GM23338 (cell line): ENCODE data around the gene FOXI1. TPM values are rescaled to one million over a fixed set of nuclear protein-coding genes. Genes with fewer than 3 reads are reported as not detected.

ENCODE experiments used
- ATAC-seq: fragments of 200-7000 bp; cut with Tn5 transposase; 3 replicates; pipeline ENCODE4 v1.9.1; 2020
- DNase-seq: peaks from one replicate; pipeline ENCODE4 v3.0.0-alpha.2; 2015; ENCODE audit warnings: low spot score
- H2AFZ ChIP-seq: fragments of 200-600 bp; sonication (generic); 2 replicates; pipeline ENCODE4 v1.8.0; 2016; ENCODE audit warnings: antibody characterized with exemption, mild to moderate bottlenecking, moderate library complexity
- H3F3A ChIP-seq: fragments of 200-600 bp; sonication (generic); replicated peaks from 2 replicates; pipeline ENCODE4 v1.8.0; 2017; ENCODE audit warnings: antibody characterized with exemption, mixed run types, low read depth
- H3K27ac ChIP-seq: fragments of 200-600 bp; sonication (generic); 2 replicates; pipeline ENCODE4 v1.6.1; 2016; ENCODE audit warnings: low read depth
- H3K27me3 ChIP-seq: fragments of 200-600 bp; sonication (generic); 2 replicates; pipeline ENCODE4 v1.8.0; 2016; ENCODE audit warnings: mild to moderate bottlenecking, mixed run types, moderate library complexity; ENCODE audit not compliant: insufficient read depth
- H3K36me3 ChIP-seq: fragments of 200-600 bp; sonication (generic); 2 replicates; pipeline ENCODE4 v1.8.0; 2016; ENCODE audit warnings: mild to moderate bottlenecking; ENCODE audit not compliant: insufficient read depth
- H3K4me1 ChIP-seq: fragments of 200-600 bp; sonication (generic); 2 replicates; pipeline ENCODE4 v1.8.0; 2016; ENCODE audit warnings: mild to moderate bottlenecking, moderate library complexity; ENCODE audit not compliant: insufficient read depth
- H3K4me2 ChIP-seq: fragments of 200-600 bp; sonication (generic); 2 replicates; pipeline ENCODE4 v1.7.1; 2017; ENCODE audit warnings: mixed run types
- H3K4me3 ChIP-seq: fragments of 200-600 bp; sonication (generic); 2 replicates; pipeline ENCODE4 v1.6.1; 2016; ENCODE audit warnings: mixed run types
- H3K79me2 ChIP-seq: fragments of 200-600 bp; sonication (generic); replicated peaks from 2 replicates; pipeline ENCODE4 v1.8.0; 2017; ENCODE audit warnings: mild to moderate bottlenecking; ENCODE audit not compliant: insufficient read depth
- H3K9me2 ChIP-seq: fragments of 200-600 bp; sonication (generic); 2 replicates; pipeline ENCODE4 v1.8.0; 2017; ENCODE audit not compliant: insufficient read depth
- H4K20me1 ChIP-seq: fragments of 200-600 bp; sonication (generic); replicated peaks from 2 replicates; pipeline ENCODE4 v1.8.0; 2017; ENCODE audit warnings: mild to moderate bottlenecking; ENCODE audit not compliant: insufficient read depth
- H3K27ac Mint-ChIP-seq: 2 replicates; pipeline ENCODE4 v1.8.0; 2020; ENCODE audit warnings: inconsistent platforms, mild to moderate bottlenecking, moderate library complexity, mixed read lengths
- H3K27me3 Mint-ChIP-seq: 3 replicates; pipeline ENCODE4 v1.8.0; 2022; ENCODE audit warnings: low read depth, mild to moderate bottlenecking, moderate library complexity, mixed read lengths, inconsistent platforms; ENCODE audit not compliant: insufficient read depth, poor library complexity
- H3K36me3 Mint-ChIP-seq: 3 replicates; pipeline ENCODE4 v1.8.0; 2021; ENCODE audit warnings: low read depth, mild to moderate bottlenecking, inconsistent platforms, moderate library complexity, mixed read lengths
- H3K4me1 Mint-ChIP-seq: 3 replicates; pipeline ENCODE4 v1.8.0; 2020; ENCODE audit warnings: mild to moderate bottlenecking, inconsistent platforms, mixed read lengths
- H3K4me3 Mint-ChIP-seq: 3 replicates; pipeline ENCODE4 v1.8.0; 2021; ENCODE audit warnings: moderate library complexity, mild to moderate bottlenecking, inconsistent platforms, mixed read lengths
- H3K9me3 Mint-ChIP-seq: 3 replicates; pipeline ENCODE4 v1.8.0; 2020; ENCODE audit warnings: moderate library complexity, mild to moderate bottlenecking, inconsistent platforms, mixed read lengths
- CREB1 ChIP-seq: fragments of 250-450 bp; sonication (Bioruptor Pico); IDR thresholded peaks from 2 replicates; pipeline ENCODE4 v1.5.0; 2020; ENCODE audit warnings: low read depth, mild to moderate bottlenecking, moderate library complexity
- EZH2 ChIP-seq: fragments of 200-600 bp; sonication (generic); IDR thresholded peaks from one replicate; pipeline ENCODE4 v1.8.0; 2017; ENCODE audit warnings: antibody characterized with exemption, mild to moderate bottlenecking, low read depth; ENCODE audit not compliant: unreplicated experiment
- EZH2phosphoT487 ChIP-seq: fragments of 200-600 bp; sonication (generic); IDR thresholded peaks from one replicate; pipeline ENCODE4 v1.8.1; 2018; ENCODE audit warnings: antibody characterized with exemption; ENCODE audit not compliant: unreplicated experiment
- JUNB ChIP-seq: IDR thresholded peaks from one replicate; pipeline ENCODE4 v1.6.1; 2016; ENCODE audit warnings: antibody characterized with exemption; ENCODE audit not compliant: unreplicated experiment
- NANOG ChIP-seq: IDR thresholded peaks from 2 replicates; pipeline ENCODE4 v1.6.1; 2016; ENCODE audit warnings: antibody characterized with exemption, borderline replicate concordance
- POLR2AphosphoS5 ChIP-seq: IDR thresholded peaks from 2 replicates; pipeline ENCODE4 v1.6.1; 2016; ENCODE audit warnings: antibody characterized with exemption, low read depth
- STAT1 ChIP-seq: IDR thresholded peaks from one replicate; pipeline ENCODE4 v1.6.1; 2016; ENCODE audit warnings: antibody characterized with exemption; ENCODE audit not compliant: unreplicated experiment
- ZNF114 ChIP-seq: fragments of 250-450 bp; sonication (Bioruptor Pico); IDR thresholded peaks from 2 replicates; pipeline ENCODE4 v1.5.0; 2020; ENCODE audit warnings: mild to moderate bottlenecking, moderate library complexity
- ZNF331 ChIP-seq: fragments of 250-450 bp; sonication (Bioruptor Pico); IDR thresholded peaks from 2 replicates; pipeline ENCODE4 v1.5.0; 2020; ENCODE audit warnings: low read depth, mild to moderate bottlenecking, moderate library complexity
- polyA plus RNA-seq: library from polyadenylated mRNA; unstranded; fragments of >200 nt; fragmentation: Nextera tagmentation; extraction: Ambion mirVana; gene quantifications from 2 replicates; pipeline ENCODE4 v1.2.1, GENCODE V29; 2016
- total RNA-seq: library from RNA; depleted of rRNA; stranded (reverse); fragments of >200 nt; shearing (Covaris generic); gene quantifications from 2 replicates; pipeline ENCODE4 v1.2.3, GENCODE V29; 2014
- TF ChIP-seq, protein P1 (sequence below): IDR thresholded peaks from 2 replicates; pipeline ENCODE4 v1.6.1; 2016; ENCODE audit warnings: antibody characterized with exemption
- TF ChIP-seq, protein P2 (sequence below), 2 experiments: fragments of 200-600 bp in 1 of 2; sonication (generic) in 1 of 2; conservative IDR thresholded peaks; 2 replicates each; pipeline versions ENCODE4 v1.5.1 to v1.6.1; 2016 to 2017; ENCODE audit warnings: antibody characterized with exemption in 2 of 2, low read depth in 2 of 2, mild to moderate bottlenecking in 2 of 2, moderate library complexity in 1 of 2
- TF ChIP-seq, protein P3 (sequence below): fragments of 250-450 bp; sonication (Bioruptor Pico); IDR thresholded peaks from 2 replicates; pipeline ENCODE4 v1.5.0; 2020; ENCODE audit warnings: mild to moderate bottlenecking, moderate library complexity
- TF ChIP-seq, protein P4 (sequence below): IDR thresholded peaks from one replicate; pipeline ENCODE4 v1.6.1; 2018; ENCODE audit warnings: antibody characterized with exemption; ENCODE audit not compliant: unreplicated experiment

Gene FOXI1
- total and polyA plus RNA-seq, 2 experiments from 2014 or later = not detected

DNA sequence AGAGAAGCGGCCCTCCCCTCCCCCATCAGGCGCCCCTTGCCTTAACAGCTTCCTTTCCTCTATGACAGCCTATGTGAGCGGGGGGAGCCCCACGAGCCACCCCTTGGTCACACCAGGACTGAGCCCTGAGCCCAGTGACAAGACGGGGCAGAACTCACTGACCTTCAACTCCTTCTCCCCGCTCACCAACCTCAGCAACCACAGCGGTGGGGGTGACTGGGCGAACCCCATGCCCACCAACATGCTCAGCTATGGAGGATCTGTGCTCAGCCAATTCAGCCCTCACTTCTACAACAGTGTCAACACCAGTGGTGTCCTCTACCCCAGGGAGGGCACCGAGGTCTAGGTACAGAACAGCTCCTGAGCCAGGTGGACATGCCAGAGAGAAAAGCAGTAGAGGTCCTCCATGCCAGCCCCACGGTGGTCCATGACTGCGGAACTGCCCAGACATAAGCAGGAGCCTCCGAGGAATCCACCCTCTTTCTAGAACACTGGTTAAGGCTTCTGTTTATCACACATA, 2.6 kb downstream of the FOXI1 start:
- Histone ChIP-seq H3F3A (no peaks in the 10 kb centered on the region), H3K36me3 (no peaks in the 10 kb centered on the region), H3K4me1 (peaks cover 7% of the 10 kb centered on the region), H3K79me2 (no peaks in the 10 kb centered on the region), H3K4me2 (no peak overlapping the region), H4K20me1 (no peaks in the 10 kb centered on the region), H3K27ac (no peak overlapping the region), H3K9me2 (peaks cover 6% of the 10 kb centered on the region; the same call in 1 of the 2 replicates), H3K27me3 (no peaks in the 10 kb centered on the region), H2AFZ (no peak overlapping the region), H3K4me3 (no peak overlapping the region)
- TF ChIP-seq ZNF114 (no peak), EZH2 (no peak), JUNB (no peak), CREB1 (CRISPR knock-in tag) (no peak), STAT1 (no peak), EZH2phosphoT487 (no peak), POLR2AphosphoS5 (no peak), NANOG (no peak), ZNF331 (CRISPR knock-in tag) (no peak)
- TF ChIP-seq, protein P1, sequence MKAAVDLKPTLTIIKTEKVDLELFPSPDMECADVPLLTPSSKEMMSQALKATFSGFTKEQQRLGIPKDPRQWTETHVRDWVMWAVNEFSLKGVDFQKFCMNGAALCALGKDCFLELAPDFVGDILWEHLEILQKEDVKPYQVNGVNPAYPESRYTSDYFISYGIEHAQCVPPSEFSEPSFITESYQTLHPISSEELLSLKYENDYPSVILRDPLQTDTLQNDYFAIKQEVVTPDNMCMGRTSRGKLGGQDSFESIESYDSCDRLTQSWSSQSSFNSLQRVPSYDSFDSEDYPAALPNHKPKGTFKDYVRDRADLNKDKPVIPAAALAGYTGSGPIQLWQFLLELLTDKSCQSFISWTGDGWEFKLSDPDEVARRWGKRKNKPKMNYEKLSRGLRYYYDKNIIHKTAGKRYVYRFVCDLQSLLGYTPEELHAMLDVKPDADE = no peak
- TF ChIP-seq, protein P2, sequence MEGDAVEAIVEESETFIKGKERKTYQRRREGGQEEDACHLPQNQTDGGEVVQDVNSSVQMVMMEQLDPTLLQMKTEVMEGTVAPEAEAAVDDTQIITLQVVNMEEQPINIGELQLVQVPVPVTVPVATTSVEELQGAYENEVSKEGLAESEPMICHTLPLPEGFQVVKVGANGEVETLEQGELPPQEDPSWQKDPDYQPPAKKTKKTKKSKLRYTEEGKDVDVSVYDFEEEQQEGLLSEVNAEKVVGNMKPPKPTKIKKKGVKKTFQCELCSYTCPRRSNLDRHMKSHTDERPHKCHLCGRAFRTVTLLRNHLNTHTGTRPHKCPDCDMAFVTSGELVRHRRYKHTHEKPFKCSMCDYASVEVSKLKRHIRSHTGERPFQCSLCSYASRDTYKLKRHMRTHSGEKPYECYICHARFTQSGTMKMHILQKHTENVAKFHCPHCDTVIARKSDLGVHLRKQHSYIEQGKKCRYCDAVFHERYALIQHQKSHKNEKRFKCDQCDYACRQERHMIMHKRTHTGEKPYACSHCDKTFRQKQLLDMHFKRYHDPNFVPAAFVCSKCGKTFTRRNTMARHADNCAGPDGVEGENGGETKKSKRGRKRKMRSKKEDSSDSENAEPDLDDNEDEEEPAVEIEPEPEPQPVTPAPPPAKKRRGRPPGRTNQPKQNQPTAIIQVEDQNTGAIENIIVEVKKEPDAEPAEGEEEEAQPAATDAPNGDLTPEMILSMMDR (conservative IDR thresholded peaks at IDR 0.05; ENCODE audit: low read depth in 2 of 2) = no peak
- TF ChIP-seq, protein P3, sequence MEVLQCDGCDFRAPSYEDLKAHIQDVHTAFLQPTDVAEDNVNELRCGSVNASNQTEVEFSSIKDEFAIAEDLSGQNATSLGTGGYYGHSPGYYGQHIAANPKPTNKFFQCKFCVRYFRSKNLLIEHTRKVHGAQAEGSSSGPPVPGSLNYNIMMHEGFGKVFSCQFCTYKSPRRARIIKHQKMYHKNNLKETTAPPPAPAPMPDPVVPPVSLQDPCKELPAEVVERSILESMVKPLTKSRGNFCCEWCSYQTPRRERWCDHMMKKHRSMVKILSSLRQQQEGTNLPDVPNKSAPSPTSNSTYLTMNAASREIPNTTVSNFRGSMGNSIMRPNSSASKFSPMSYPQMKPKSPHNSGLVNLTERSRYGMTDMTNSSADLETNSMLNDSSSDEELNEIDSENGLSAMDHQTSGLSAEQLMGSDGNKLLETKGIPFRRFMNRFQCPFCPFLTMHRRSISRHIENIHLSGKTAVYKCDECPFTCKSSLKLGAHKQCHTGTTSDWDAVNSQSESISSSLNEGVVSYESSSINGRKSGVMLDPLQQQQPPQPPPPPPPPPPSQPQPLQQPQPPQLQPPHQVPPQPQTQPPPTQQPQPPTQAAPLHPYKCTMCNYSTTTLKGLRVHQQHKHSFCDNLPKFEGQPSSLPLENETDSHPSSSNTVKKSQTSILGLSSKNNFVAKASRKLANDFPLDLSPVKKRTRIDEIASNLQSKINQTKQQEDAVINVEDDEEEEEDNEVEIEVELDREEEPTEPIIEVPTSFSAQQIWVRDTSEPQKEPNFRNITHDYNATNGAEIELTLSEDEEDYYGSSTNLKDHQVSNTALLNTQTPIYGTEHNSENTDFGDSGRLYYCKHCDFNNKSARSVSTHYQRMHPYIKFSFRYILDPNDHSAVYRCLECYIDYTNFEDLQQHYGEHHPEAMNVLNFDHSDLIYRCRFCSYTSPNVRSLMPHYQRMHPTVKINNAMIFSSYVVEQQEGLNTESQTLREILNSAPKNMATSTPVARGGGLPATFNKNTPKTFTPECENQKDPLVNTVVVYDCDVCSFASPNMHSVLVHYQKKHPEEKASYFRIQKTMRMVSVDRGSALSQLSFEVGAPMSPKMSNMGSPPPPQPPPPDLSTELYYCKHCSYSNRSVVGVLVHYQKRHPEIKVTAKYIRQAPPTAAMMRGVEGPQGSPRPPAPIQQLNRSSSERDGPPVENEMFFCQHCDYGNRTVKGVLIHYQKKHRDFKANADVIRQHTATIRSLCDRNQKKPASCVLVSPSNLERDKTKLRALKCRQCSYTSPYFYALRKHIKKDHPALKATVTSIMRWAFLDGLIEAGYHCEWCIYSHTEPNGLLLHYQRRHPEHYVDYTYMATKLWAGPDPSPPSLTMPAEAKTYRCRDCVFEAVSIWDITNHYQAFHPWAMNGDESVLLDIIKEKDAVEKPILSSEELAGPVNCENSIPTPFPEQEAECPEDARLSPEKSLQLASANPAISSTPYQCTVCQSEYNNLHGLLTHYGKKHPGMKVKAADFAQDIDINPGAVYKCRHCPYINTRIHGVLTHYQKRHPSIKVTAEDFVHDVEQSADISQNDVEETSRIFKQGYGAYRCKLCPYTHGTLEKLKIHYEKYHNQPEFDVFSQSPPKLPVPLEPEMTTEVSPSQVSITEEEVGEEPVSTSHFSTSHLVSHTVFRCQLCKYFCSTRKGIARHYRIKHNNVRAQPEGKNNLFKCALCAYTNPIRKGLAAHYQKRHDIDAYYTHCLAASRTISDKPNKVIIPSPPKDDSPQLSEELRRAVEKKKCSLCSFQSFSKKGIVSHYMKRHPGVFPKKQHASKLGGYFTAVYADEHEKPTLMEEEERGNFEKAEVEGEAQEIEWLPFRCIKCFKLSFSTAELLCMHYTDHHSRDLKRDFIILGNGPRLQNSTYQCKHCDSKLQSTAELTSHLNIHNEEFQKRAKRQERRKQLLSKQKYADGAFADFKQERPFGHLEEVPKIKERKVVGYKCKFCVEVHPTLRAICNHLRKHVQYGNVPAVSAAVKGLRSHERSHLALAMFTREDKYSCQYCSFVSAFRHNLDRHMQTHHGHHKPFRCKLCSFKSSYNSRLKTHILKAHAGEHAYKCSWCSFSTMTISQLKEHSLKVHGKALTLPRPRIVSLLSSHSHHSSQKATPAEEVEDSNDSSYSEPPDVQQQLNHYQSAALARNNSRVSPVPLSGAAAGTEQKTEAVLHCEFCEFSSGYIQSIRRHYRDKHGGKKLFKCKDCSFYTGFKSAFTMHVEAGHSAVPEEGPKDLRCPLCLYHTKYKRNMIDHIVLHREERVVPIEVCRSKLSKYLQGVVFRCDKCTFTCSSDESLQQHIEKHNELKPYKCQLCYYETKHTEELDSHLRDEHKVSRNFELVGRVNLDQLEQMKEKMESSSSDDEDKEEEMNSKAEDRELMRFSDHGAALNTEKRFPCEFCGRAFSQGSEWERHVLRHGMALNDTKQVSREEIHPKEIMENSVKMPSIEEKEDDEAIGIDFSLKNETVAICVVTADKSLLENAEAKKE (CRISPR knock-in tag) = no peak
- TF ChIP-seq, protein P4, sequence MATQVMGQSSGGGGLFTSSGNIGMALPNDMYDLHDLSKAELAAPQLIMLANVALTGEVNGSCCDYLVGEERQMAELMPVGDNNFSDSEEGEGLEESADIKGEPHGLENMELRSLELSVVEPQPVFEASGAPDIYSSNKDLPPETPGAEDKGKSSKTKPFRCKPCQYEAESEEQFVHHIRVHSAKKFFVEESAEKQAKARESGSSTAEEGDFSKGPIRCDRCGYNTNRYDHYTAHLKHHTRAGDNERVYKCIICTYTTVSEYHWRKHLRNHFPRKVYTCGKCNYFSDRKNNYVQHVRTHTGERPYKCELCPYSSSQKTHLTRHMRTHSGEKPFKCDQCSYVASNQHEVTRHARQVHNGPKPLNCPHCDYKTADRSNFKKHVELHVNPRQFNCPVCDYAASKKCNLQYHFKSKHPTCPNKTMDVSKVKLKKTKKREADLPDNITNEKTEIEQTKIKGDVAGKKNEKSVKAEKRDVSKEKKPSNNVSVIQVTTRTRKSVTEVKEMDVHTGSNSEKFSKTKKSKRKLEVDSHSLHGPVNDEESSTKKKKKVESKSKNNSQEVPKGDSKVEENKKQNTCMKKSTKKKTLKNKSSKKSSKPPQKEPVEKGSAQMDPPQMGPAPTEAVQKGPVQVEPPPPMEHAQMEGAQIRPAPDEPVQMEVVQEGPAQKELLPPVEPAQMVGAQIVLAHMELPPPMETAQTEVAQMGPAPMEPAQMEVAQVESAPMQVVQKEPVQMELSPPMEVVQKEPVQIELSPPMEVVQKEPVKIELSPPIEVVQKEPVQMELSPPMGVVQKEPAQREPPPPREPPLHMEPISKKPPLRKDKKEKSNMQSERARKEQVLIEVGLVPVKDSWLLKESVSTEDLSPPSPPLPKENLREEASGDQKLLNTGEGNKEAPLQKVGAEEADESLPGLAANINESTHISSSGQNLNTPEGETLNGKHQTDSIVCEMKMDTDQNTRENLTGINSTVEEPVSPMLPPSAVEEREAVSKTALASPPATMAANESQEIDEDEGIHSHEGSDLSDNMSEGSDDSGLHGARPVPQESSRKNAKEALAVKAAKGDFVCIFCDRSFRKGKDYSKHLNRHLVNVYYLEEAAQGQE = no peak
- H3K9me3 Mint-ChIP-seq = peaks cover under 1% of the 10 kb centered on the region; the same call in 1 of the 3 replicates
- DNase-seq (no peak), ATAC-seq (no peak)
- H3K27me3 Mint-ChIP-seq = peaks cover 15% of the 10 kb centered on the region
- H3K4me1 Mint-ChIP-seq = peaks cover 25% of the 10 kb centered on the region
- H3K4me3 Mint-ChIP-seq = no peak overlapping the region
- H3K36me3 Mint-ChIP-seq = no peaks in the 10 kb centered on the region; the same call in 2 of the 3 replicates
- no peak overlapping the region for H3K27ac Mint-ChIP-seq
